HepG2 (cell line): ENCODE measurements around the gene WDR62. TPM values are rescaled to one million over a fixed set of nuclear protein-coding genes. Genes with fewer than 3 reads are reported as not detected.

Experiments
- AGO2 ChIP-seq: fragments of 200-400 bp; formaldehyde crosslinking; optimal IDR thresholded peaks from 2 replicates; pipeline ENCODE3; 2017; ENCODE audit warnings: mild to moderate bottlenecking, low read depth, low read length, moderate library complexity
- CERS6 ChIP-seq: sonication (generic); formaldehyde crosslinking; IDR thresholded peaks from 2 replicates; pipeline ENCODE4 v1.5.0; 2020; ENCODE audit warnings: missing genetic modification reagents
- FOXK2 ChIP-seq: fragments of 450-650 bp; IDR thresholded peaks from 2 replicates; pipeline ENCODE4 v1.6.1; 2016
- HES4 ChIP-seq: sonication (generic); formaldehyde crosslinking; IDR thresholded peaks from 2 replicates; pipeline ENCODE4 v1.9.0; 2021; ENCODE audit warnings: mild to moderate bottlenecking, missing genetic modification reagents, borderline replicate concordance
- HMG20B ChIP-seq: conservative IDR thresholded peaks from 2 replicates; pipeline ENCODE4 v1.6.1; 2016; ENCODE audit warnings: missing genetic modification reagents, missing compliant biosample characterization
- NBN ChIP-seq: fragments of 450-650 bp; conservative IDR thresholded peaks from 2 replicates; pipeline ENCODE4 v1.6.1; 2017
- PATZ1 ChIP-seq: sonication (generic); formaldehyde crosslinking; IDR thresholded peaks from 2 replicates; pipeline ENCODE4 v1.4.0; 2020; ENCODE audit warnings: missing genetic modification reagents
- RBFOX2 ChIP-seq: fragments of 200-400 bp; formaldehyde crosslinking; IDR thresholded peaks from 2 replicates; pipeline ENCODE4 v1.6.1; 2017; ENCODE audit warnings: low read depth, mild to moderate bottlenecking, low read length
- TCF7 ChIP-seq: sonication (generic); IDR thresholded peaks from 2 replicates; pipeline ENCODE4 v1.6.1; 2016; ENCODE audit warnings: antibody characterized with exemption, low read depth
- ZNF333 ChIP-seq: sonication (generic); formaldehyde crosslinking; IDR thresholded peaks from 2 replicates; pipeline ENCODE4 v1.4.0; 2020; ENCODE audit warnings: mild to moderate bottlenecking, missing genetic modification reagents, borderline replicate concordance
- ZNF44 ChIP-seq: sonication (generic); formaldehyde crosslinking; IDR thresholded peaks from 2 replicates; pipeline ENCODE4 v1.5.1; 2020; ENCODE audit warnings: mild to moderate bottlenecking, missing genetic modification reagents
- ZNF619 ChIP-seq: sonication (generic); formaldehyde crosslinking; IDR thresholded peaks from 2 replicates; pipeline ENCODE4 v1.4.0; 2020; ENCODE audit warnings: mild to moderate bottlenecking, missing genetic modification reagents
- ZNF772 ChIP-seq: sonication (generic); formaldehyde crosslinking; IDR thresholded peaks from 2 replicates; pipeline ENCODE4 v1.5.0; 2020; ENCODE audit warnings: mild to moderate bottlenecking, missing genetic modification reagents
- ZZZ3 ChIP-seq: sonication (generic); formaldehyde crosslinking; IDR thresholded peaks from 2 replicates; pipeline ENCODE4 v1.4.0; 2020; ENCODE audit warnings: missing genetic modification reagents, mild to moderate bottlenecking, borderline replicate concordance
- polyA plus RNA-seq, 8 experiments: library from polyadenylated mRNA; depleted of rRNA in 3 of 8; stranded (reverse) in 7 of 8; unstranded in 1 of 8; fragments of >200 nt; fragmentation: Illumina TruSeq in 4 of 8; extraction: Trizol in 4 of 8; gene quantifications; 2 replicates each; pipeline versions ENCODE4 v1.2.1 to v1.2.3, GENCODE V29; 2011 to 2016; ENCODE audit warnings: low read depth in 4 of 8, missing spikeins in 1 of 8, mixed read lengths in 1 of 8; ENCODE audit not compliant: insufficient read depth in 1 of 8
- total RNA-seq, 5 experiments: library from RNA; depleted of rRNA; stranded (reverse); fragments of >200 nt; fragmentation: Illumina TruSeq; extraction: Trizol; gene quantifications; 2 replicates each; pipeline ENCODE4 v1.2.3, GENCODE V29; 2016; ENCODE audit warnings: low read depth in 1 of 5
- TF ChIP-seq, protein P1 (sequence below): sonication (generic); formaldehyde crosslinking; IDR thresholded peaks from 2 replicates; pipeline ENCODE4 v1.9.0; 2021; ENCODE audit warnings: missing genetic modification reagents, borderline replicate concordance
- TF ChIP-seq, protein P2 (sequence below), 2 experiments: sonication (generic) in 1 of 2; formaldehyde crosslinking in 1 of 2; IDR thresholded peaks; 2 replicates each; pipeline versions ENCODE4 v1.6.1 to v1.9.0; 2014 to 2022; ENCODE audit warnings: antibody characterized with exemption in 1 of 2, borderline replicate concordance in 1 of 2, inconsistent platforms in 1 of 2, low read depth in 1 of 2, missing genetic modification reagents in 1 of 2

Gene WDR62
- total and polyA plus RNA-seq, 2 of the 13 experiments (the other 11 are each of a cell fraction or from before 2014, with no cell fraction given) = 5.8 to 12.5 TPM

GRCh38 chr19:36120092-36120983 is 65.6 kb downstream of the WDR62 start (continued):
- TF ChIP-seq FOXK2 (peak; percentile 85), HMG20B (CRISPR knock-in tag) (peak; percentile 79), ZZZ3 (CRISPR knock-in tag) (peak; percentile 77; the same call in 1 of the 2 replicates), HES4 (no peak), PATZ1 (CRISPR knock-in tag) (peak; percentile 97), ZNF619 (no peak), TCF7 (no peak), CERS6 (no peak), AGO2 (peak; percentile 61), ZNF333 (CRISPR knock-in tag) (no peak), NBN (no peak), RBFOX2 (peak; percentile 20; the same call in 1 of the 2 replicates), ZNF44 (CRISPR knock-in tag) (no peak), ZNF772 (peak; percentile 79; the same call in 1 of the 2 replicates)
- TF ChIP-seq, protein P1, sequence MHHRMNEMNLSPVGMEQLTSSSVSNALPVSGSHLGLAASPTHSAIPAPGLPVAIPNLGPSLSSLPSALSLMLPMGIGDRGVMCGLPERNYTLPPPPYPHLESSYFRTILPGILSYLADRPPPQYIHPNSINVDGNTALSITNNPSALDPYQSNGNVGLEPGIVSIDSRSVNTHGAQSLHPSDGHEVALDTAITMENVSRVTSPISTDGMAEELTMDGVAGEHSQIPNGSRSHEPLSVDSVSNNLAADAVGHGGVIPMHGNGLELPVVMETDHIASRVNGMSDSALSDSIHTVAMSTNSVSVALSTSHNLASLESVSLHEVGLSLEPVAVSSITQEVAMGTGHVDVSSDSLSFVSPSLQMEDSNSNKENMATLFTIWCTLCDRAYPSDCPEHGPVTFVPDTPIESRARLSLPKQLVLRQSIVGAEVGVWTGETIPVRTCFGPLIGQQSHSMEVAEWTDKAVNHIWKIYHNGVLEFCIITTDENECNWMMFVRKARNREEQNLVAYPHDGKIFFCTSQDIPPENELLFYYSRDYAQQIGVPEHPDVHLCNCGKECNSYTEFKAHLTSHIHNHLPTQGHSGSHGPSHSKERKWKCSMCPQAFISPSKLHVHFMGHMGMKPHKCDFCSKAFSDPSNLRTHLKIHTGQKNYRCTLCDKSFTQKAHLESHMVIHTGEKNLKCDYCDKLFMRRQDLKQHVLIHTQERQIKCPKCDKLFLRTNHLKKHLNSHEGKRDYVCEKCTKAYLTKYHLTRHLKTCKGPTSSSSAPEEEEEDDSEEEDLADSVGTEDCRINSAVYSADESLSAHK (CRISPR knock-in tag) = no peak
- TF ChIP-seq, protein P2, sequence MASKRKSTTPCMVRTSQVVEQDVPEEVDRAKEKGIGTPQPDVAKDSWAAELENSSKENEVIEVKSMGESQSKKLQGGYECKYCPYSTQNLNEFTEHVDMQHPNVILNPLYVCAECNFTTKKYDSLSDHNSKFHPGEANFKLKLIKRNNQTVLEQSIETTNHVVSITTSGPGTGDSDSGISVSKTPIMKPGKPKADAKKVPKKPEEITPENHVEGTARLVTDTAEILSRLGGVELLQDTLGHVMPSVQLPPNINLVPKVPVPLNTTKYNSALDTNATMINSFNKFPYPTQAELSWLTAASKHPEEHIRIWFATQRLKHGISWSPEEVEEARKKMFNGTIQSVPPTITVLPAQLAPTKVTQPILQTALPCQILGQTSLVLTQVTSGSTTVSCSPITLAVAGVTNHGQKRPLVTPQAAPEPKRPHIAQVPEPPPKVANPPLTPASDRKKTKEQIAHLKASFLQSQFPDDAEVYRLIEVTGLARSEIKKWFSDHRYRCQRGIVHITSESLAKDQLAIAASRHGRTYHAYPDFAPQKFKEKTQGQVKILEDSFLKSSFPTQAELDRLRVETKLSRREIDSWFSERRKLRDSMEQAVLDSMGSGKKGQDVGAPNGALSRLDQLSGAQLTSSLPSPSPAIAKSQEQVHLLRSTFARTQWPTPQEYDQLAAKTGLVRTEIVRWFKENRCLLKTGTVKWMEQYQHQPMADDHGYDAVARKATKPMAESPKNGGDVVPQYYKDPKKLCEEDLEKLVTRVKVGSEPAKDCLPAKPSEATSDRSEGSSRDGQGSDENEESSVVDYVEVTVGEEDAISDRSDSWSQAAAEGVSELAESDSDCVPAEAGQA (IDR thresholded peaks at IDR 0.05; ENCODE audit: low read depth) = 0 out of 2 replicates have a peak, but pooled peaks have one; percentile 20
- TF ChIP-seq, protein P2 (CRISPR knock-in tag; IDR thresholded peaks at IDR 0.05; ENCODE audit: borderline replicate concordance) = no peak
